ENCODE data around the gene PIPOX.

PIPOX gene

GRCh38 chr17:29048440-29049368, 5.8 kb downstream of the PIPOX start:
- DNase-seq (ENCODE audit: low read depth) = no peak

GRCh38 chr17:29049541-29050145, 6.7 kb downstream of the PIPOX start:
- DNase-seq (ENCODE audit: low read depth) = no peak

- no peak for DNase-seq (ENCODE audit: low read depth)
Measured at GRCh38 chr17:29050176-29050575, 7.2 kb downstream of the PIPOX start.

GRCh38 chr17:29051194-29051593, 8.3 kb downstream of the PIPOX start:
- no peak for DNase-seq (ENCODE audit: low read depth)

GRCh38 chr17:29051731-29052130, 8.8 kb downstream of the PIPOX start:
- no peak for DNase-seq (ENCODE audit: low read depth)

- DNase-seq (ENCODE audit: low read depth) = no peak
Measured at GRCh38 chr17:29054835-29055234, 11.9 kb downstream of the PIPOX start.

GRCh38 chr17:29057361-29057760, 14.4 kb downstream of the PIPOX start:
- no peak for DNase-seq (ENCODE audit: low read depth)

- no peak for DNase-seq (ENCODE audit: low read depth)
Measured at GRCh38 chr17:29058391-29058790, 15.4 kb downstream of the PIPOX start.

GRCh38 chr17:29059281-29059680, 16.3 kb downstream of the PIPOX start:
- DNase-seq (ENCODE audit: low read depth) = no peak

- DNase-seq (ENCODE audit: low read depth) = no peak
Measured at GRCh38 chr17:29060475-29060874, 17.5 kb downstream of the PIPOX start.

- DNase-seq (ENCODE audit: low read depth) = no peak
Measured at GRCh38 chr17:29061036-29061435, 18.1 kb downstream of the PIPOX start.

- DNase-seq (ENCODE audit: low read depth) = no peak
Measured at GRCh38 chr17:29062215-29062614, 19.3 kb downstream of the PIPOX start.

GRCh38 chr17:29063992-29064391, 21.1 kb downstream of the PIPOX start:
- no peak for DNase-seq (ENCODE audit: low read depth)

GRCh38 chr17:29066047-29066446, 23.1 kb downstream of the PIPOX start:
- DNase-seq (ENCODE audit: low read depth) = no peak

GRCh38 chr17:29066606-29067005, 23.7 kb downstream of the PIPOX start:
- DNase-seq (ENCODE audit: low read depth) = no peak

- DNase-seq (ENCODE audit: low read depth) = no peak
Measured at GRCh38 chr17:29068818-29069217, 25.9 kb downstream of the PIPOX start.

- no peak for DNase-seq (ENCODE audit: low read depth)
Measured at GRCh38 chr17:29069526-29070041, 26.6 kb downstream of the PIPOX start.

- DNase-seq (ENCODE audit: low read depth) = no peak
Measured at GRCh38 chr17:29070308-29070707, 27.4 kb downstream of the PIPOX start.

- no peak for DNase-seq (ENCODE audit: low read depth)
Measured at GRCh38 chr17:29070781-29071180, 27.8 kb downstream of the PIPOX start.

GRCh38 chr17:29071303-29071702, 28.4 kb downstream of the PIPOX start:
- no peak for DNase-seq (ENCODE audit: low read depth)

GRCh38 chr17:29073045-29073444, 30.1 kb downstream of the PIPOX start:
- no peak for DNase-seq (ENCODE audit: low read depth)

- DNase-seq (ENCODE audit: low read depth) = no peak
Measured at GRCh38 chr17:29073520-29073919, 30.6 kb downstream of the PIPOX start.

GRCh38 chr17:29074488-29074887, 31.5 kb downstream of the PIPOX start:
- DNase-seq (ENCODE audit: low read depth) = no peak
